SK-N-SH treated with all-trans-retinoic acid at 6 μM for 48 hours (cell line): ENCODE measurements around the gene POLD1.

ENCODE experiments used
- ATAC-seq: fragments of 200-7000 bp; cut with Tn5 transposase; 3 replicates; pipeline ENCODE4 v1.9.1; 2020; ENCODE audit warnings: mild to moderate bottlenecking, moderate library complexity
- ARNTL ChIP-seq: fragments of 450-650 bp; formaldehyde crosslinking; IDR thresholded peaks from 2 replicates; pipeline ENCODE4 v1.5.0; 2020; ENCODE audit warnings: low read depth, mild to moderate bottlenecking, moderate library complexity, borderline replicate concordance
- CSDC2 ChIP-seq: fragments of 250-450 bp; sonication (Bioruptor Pico); IDR thresholded peaks from 2 replicates; pipeline ENCODE4 v1.5.0; 2020; ENCODE audit warnings: mild to moderate bottlenecking, moderate library complexity
- ESRRG ChIP-seq: fragments of 250-450 bp; sonication (Bioruptor Pico); IDR thresholded peaks from 2 replicates; pipeline ENCODE4 v1.6.1; 2021; ENCODE audit warnings: mild to moderate bottlenecking
- GLIS3 ChIP-seq: fragments of 250-450 bp; sonication (Bioruptor Pico); IDR thresholded peaks from 2 replicates; pipeline ENCODE4 v1.5.0; 2020; ENCODE audit warnings: mild to moderate bottlenecking, moderate library complexity
- ISL1 ChIP-seq: fragments of 250-450 bp; sonication (Bioruptor Pico); IDR thresholded peaks from 2 replicates; pipeline ENCODE4 v2.1.2; 2022; ENCODE audit warnings: mild to moderate bottlenecking, moderate library complexity
- OSR1 ChIP-seq: fragments of 250-450 bp; sonication (Bioruptor Pico); IDR thresholded peaks from 2 replicates; pipeline ENCODE4 v1.8.0; 2022; ENCODE audit warnings: moderate library complexity, mild to moderate bottlenecking, inconsistent platforms
- PPARA ChIP-seq: fragments of 250-450 bp; sonication (Bioruptor Pico); IDR thresholded peaks from 2 replicates; pipeline ENCODE4 v1.5.0; 2020; ENCODE audit warnings: mild to moderate bottlenecking, borderline replicate concordance
- RARB ChIP-seq: fragments of 250-450 bp; sonication (Bioruptor Pico); IDR thresholded peaks from 2 replicates; pipeline ENCODE4 v1.8.0; 2021; ENCODE audit warnings: mild to moderate bottlenecking, moderate library complexity
- SNAI2 ChIP-seq: fragments of 250-450 bp; sonication (Bioruptor Pico); IDR thresholded peaks from 2 replicates; pipeline ENCODE4 v1.5.0; 2020; ENCODE audit warnings: mild to moderate bottlenecking, moderate library complexity
- TCF4 ChIP-seq: fragments of 250-450 bp; sonication (Bioruptor Pico); IDR thresholded peaks from 2 replicates; pipeline ENCODE4 v1.8.0; 2021; ENCODE audit warnings: mild to moderate bottlenecking, moderate library complexity, borderline replicate concordance
- TOX ChIP-seq: fragments of 250-450 bp; sonication (Bioruptor Pico); IDR thresholded peaks from 2 replicates; pipeline ENCODE4 v1.8.0; 2021; ENCODE audit warnings: mild to moderate bottlenecking, moderate library complexity, borderline replicate concordance
- ZFP3 ChIP-seq: fragments of 250-450 bp; sonication (Bioruptor Pico); IDR thresholded peaks from 2 replicates; pipeline ENCODE4 v1.5.0; 2020; ENCODE audit warnings: mild to moderate bottlenecking, moderate library complexity
- ZFP30 ChIP-seq: fragments of 450-650 bp; formaldehyde crosslinking; IDR thresholded peaks from 2 replicates; pipeline ENCODE4 v1.5.0; 2022; ENCODE audit warnings: mild to moderate bottlenecking, moderate library complexity
- ZNF565 ChIP-seq: fragments of 450-650 bp; formaldehyde crosslinking; conservative IDR thresholded peaks from 2 replicates; pipeline ENCODE4 v1.5.0; 2020; ENCODE audit warnings: low read depth, mild to moderate bottlenecking, moderate library complexity
- ZNF70 ChIP-seq: fragments of 450-650 bp; formaldehyde crosslinking; IDR thresholded peaks from 2 replicates; pipeline ENCODE4 v1.5.0; 2020; ENCODE audit warnings: mild to moderate bottlenecking, moderate library complexity
- ZNF8 ChIP-seq: fragments of 450-650 bp; formaldehyde crosslinking; IDR thresholded peaks from 2 replicates; pipeline ENCODE4 v1.5.0; 2020; ENCODE audit warnings: mild to moderate bottlenecking, moderate library complexity
- TF ChIP-seq, protein P1 (sequence below): fragments of 250-450 bp; sonication (Bioruptor Pico); IDR thresholded peaks from 2 replicates; pipeline ENCODE4 v1.8.0; 2020; ENCODE audit warnings: mild to moderate bottlenecking, moderate library complexity, borderline replicate concordance
- TF ChIP-seq, protein P2 (sequence below): fragments of 250-450 bp; sonication (Bioruptor Pico); IDR thresholded peaks from 2 replicates; pipeline ENCODE4 v1.5.1; 2021; ENCODE audit warnings: mild to moderate bottlenecking, moderate library complexity
- TF ChIP-seq, protein P3 (sequence below): fragments of 250-450 bp; sonication (Bioruptor Pico); IDR thresholded peaks from 2 replicates; pipeline ENCODE4 v1.5.0; 2020; ENCODE audit warnings: mild to moderate bottlenecking, moderate library complexity
- TF ChIP-seq, protein P4 (sequence below): fragments of 250-450 bp; sonication (Bioruptor Pico); IDR thresholded peaks from 2 replicates; pipeline ENCODE4 v1.8.0; 2021; ENCODE audit warnings: low read depth, mild to moderate bottlenecking, moderate library complexity, borderline replicate concordance
- TF ChIP-seq, protein P5 (sequence below): fragments of 250-450 bp; sonication (Bioruptor Pico); IDR thresholded peaks from 2 replicates; pipeline ENCODE4 v1.5.1; 2020; ENCODE audit warnings: low read depth, mild to moderate bottlenecking, moderate library complexity

Gene POLD1

DNA sequence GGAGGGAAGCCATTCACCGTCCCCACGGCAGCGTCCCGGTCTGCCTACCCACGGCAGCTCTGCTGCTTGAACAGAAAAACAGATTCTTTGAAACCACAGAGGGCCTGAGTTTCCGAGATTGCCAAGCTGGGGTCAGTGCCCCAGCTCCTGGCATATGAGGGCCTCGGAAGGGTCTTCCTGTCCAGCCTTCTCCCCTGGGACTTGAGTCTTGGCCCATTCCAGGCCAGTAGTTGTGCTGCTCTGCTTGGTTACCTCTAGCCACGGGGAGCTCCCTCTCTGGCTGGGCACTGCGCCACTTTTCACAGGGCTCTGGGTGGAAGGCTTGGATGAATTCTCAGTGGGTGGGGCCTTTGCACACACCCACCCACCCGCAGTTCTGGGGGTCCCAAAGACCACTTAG, 26.0 kb downstream of the POLD1 start:
- TF ChIP-seq PPARA (CRISPR knock-in tag) (no peak), ZNF70 (CRISPR knock-in tag) (no peak), ZFP3 (CRISPR knock-in tag) (no peak), RARB (no peak), ARNTL (CRISPR knock-in tag) (no peak)
- TF ChIP-seq, protein P1, sequence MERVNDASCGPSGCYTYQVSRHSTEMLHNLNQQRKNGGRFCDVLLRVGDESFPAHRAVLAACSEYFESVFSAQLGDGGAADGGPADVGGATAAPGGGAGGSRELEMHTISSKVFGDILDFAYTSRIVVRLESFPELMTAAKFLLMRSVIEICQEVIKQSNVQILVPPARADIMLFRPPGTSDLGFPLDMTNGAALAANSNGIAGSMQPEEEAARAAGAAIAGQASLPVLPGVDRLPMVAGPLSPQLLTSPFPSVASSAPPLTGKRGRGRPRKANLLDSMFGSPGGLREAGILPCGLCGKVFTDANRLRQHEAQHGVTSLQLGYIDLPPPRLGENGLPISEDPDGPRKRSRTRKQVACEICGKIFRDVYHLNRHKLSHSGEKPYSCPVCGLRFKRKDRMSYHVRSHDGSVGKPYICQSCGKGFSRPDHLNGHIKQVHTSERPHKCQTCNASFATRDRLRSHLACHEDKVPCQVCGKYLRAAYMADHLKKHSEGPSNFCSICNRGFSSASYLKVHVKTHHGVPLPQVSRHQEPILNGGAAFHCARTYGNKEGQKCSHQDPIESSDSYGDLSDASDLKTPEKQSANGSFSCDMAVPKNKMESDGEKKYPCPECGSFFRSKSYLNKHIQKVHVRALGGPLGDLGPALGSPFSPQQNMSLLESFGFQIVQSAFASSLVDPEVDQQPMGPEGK: no peak
- TF ChIP-seq, protein P2, sequence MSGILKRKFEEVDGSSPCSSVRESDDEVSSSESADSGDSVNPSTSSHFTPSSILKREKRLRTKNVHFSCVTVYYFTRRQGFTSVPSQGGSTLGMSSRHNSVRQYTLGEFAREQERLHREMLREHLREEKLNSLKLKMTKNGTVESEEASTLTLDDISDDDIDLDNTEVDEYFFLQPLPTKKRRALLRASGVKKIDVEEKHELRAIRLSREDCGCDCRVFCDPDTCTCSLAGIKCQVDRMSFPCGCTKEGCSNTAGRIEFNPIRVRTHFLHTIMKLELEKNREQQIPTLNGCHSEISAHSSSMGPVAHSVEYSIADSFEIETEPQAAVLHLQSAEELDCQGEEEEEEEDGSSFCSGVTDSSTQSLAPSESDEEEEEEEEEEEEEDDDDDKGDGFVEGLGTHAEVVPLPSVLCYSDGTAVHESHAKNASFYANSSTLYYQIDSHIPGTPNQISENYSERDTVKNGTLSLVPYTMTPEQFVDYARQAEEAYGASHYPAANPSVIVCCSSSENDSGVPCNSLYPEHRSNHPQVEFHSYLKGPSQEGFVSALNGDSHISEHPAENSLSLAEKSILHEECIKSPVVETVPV (CRISPR knock-in tag): no peak
- TF ChIP-seq, all 23 proteins: peak for 0
- ATAC-seq: no peak

DNA sequence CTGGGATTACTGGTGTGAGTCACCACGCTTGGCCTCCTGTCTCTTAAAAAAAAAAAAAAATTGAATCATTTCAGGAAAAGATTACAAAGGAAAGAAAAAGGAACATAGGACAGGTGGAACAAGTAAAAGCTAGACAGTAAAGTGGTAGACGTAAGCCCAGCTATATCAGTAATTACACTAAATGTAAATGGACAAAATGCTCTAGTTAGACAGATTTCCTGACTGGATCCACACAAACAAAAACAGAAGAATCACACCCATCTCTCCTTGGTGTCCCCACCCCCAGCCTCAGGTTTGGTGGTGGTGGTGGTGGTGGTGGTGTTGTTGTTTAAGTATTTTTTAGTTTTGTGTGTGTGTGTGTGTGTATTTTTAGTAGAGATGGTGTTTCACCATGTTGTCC, 28.3 kb downstream of the POLD1 start:
- no peak for ATAC-seq
- TF ChIP-seq ARNTL (CRISPR knock-in tag) (no peak), PPARA (CRISPR knock-in tag) (no peak), ZNF70 (CRISPR knock-in tag) (no peak), SNAI2 (CRISPR knock-in tag) (no peak), RARB (no peak), TCF4 (no peak), GLIS3 (CRISPR knock-in tag) (no peak), CSDC2 (CRISPR knock-in tag) (no peak), TOX (CRISPR knock-in tag) (no peak), ZFP30 (CRISPR knock-in tag) (no peak), ZFP3 (CRISPR knock-in tag) (no peak), OSR1 (CRISPR knock-in tag) (no peak), ZNF565 (CRISPR knock-in tag) (no peak)
- TF ChIP-seq, protein P1: no peak
- TF ChIP-seq, protein P3, sequence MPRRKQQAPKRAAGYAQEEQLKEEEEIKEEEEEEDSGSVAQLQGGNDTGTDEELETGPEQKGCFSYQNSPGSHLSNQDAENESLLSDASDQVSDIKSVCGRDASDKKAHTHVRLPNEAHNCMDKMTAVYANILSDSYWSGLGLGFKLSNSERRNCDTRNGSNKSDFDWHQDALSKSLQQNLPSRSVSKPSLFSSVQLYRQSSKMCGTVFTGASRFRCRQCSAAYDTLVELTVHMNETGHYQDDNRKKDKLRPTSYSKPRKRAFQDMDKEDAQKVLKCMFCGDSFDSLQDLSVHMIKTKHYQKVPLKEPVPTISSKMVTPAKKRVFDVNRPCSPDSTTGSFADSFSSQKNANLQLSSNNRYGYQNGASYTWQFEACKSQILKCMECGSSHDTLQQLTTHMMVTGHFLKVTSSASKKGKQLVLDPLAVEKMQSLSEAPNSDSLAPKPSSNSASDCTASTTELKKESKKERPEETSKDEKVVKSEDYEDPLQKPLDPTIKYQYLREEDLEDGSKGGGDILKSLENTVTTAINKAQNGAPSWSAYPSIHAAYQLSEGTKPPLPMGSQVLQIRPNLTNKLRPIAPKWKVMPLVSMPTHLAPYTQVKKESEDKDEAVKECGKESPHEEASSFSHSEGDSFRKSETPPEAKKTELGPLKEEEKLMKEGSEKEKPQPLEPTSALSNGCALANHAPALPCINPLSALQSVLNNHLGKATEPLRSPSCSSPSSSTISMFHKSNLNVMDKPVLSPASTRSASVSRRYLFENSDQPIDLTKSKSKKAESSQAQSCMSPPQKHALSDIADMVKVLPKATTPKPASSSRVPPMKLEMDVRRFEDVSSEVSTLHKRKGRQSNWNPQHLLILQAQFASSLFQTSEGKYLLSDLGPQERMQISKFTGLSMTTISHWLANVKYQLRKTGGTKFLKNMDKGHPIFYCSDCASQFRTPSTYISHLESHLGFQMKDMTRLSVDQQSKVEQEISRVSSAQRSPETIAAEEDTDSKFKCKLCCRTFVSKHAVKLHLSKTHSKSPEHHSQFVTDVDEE (CRISPR knock-in tag): no peak
- TF ChIP-seq, protein P4, sequence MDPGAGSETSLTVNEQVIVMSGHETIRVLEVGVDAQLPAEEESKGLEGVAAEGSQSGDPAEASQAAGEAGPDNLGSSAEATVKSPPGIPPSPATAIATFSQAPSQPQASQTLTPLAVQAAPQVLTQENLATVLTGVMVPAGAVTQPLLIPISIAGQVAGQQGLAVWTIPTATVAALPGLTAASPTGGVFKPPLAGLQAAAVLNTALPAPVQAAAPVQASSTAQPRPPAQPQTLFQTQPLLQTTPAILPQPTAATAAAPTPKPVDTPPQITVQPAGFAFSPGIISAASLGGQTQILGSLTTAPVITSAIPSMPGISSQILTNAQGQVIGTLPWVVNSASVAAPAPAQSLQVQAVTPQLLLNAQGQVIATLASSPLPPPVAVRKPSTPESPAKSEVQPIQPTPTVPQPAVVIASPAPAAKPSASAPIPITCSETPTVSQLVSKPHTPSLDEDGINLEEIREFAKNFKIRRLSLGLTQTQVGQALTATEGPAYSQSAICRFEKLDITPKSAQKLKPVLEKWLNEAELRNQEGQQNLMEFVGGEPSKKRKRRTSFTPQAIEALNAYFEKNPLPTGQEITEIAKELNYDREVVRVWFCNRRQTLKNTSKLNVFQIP: no peak
- TF ChIP-seq, protein P5, sequence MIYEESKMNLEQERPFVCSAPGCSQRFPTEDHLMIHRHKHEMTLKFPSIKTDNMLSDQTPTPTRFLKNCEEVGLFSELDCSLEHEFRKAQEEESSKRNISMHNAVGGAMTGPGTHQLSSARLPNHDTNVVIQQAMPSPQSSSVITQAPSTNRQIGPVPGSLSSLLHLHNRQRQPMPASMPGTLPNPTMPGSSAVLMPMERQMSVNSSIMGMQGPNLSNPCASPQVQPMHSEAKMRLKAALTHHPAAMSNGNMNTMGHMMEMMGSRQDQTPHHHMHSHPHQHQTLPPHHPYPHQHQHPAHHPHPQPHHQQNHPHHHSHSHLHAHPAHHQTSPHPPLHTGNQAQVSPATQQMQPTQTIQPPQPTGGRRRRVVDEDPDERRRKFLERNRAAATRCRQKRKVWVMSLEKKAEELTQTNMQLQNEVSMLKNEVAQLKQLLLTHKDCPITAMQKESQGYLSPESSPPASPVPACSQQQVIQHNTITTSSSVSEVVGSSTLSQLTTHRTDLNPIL (CRISPR knock-in tag): no peak
- TF ChIP-seq, all 23 proteins: peak for 0

DNA sequence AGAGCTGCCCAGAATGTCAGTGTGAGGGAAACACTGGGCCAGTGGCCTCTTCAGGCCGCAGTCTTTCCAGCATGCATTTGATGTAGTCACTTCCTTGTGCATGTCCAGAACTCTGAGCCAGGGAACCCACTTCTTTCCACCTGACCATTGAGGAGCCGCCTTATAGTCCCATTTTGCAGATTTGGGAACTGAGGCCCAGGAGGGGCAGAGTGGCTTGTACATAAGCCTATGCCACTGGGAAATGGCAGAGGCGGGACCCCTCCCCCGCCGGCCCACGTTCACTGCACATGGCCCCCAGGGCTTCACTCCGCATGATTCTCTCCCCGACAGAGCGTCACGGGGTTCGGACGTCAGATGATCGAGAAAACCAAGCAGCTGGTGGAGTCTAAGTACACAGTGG, 28.9 kb downstream of the POLD1 start:
- TF ChIP-seq ESRRG (CRISPR knock-in tag) (no peak), SNAI2 (CRISPR knock-in tag) (no peak), TOX (CRISPR knock-in tag) (no peak), OSR1 (CRISPR knock-in tag) (no peak), CSDC2 (CRISPR knock-in tag) (no peak), ISL1 (CRISPR knock-in tag) (no peak), ZNF8 (CRISPR knock-in tag) (no peak), ZNF70 (CRISPR knock-in tag) (no peak), ARNTL (CRISPR knock-in tag) (no peak), RARB (no peak), GLIS3 (CRISPR knock-in tag) (no peak), ZFP30 (CRISPR knock-in tag) (no peak)
- TF ChIP-seq, protein P2 (CRISPR knock-in tag): no peak

More for the DNA sequence above, 28.9 kb downstream of the POLD1 start:
- no peak for ATAC-seq
